Mesothelial cell of epicardium (in vitro differentiated cells): ENCODE data around the gene OR9A2. TPM values are rescaled to one million over a fixed set of nuclear protein-coding genes. Genes with fewer than 3 reads are reported as not detected.

Source experiments
- DNase-seq, 2 experiments: peaks; one replicate each; pipeline ENCODE4 v3.0.0; 2021; ENCODE audit warnings: low spot score in 2 of 2; ENCODE audit not compliant: unreplicated experiment in 2 of 2
- H3K27ac Mint-ChIP-seq: 2 replicates; pipeline ENCODE4 v1.8.0; 2021; ENCODE audit warnings: mixed read lengths
- H3K27me3 Mint-ChIP-seq: 2 replicates; pipeline ENCODE4 v1.8.0; 2021; ENCODE audit warnings: low read depth, mixed read lengths
- H3K36me3 Mint-ChIP-seq: 2 replicates; pipeline ENCODE4 v1.8.0; 2021; ENCODE audit warnings: mixed read lengths
- H3K4me1 Mint-ChIP-seq: 2 replicates; pipeline ENCODE4 v1.8.0; 2021; ENCODE audit warnings: mixed read lengths
- H3K4me3 Mint-ChIP-seq: 2 replicates; pipeline ENCODE4 v1.8.0; 2021; ENCODE audit warnings: mild to moderate bottlenecking, moderate library complexity, mixed read lengths
- H3K9me3 Mint-ChIP-seq: 2 replicates; pipeline ENCODE4 v1.8.0; 2021; ENCODE audit warnings: mixed read lengths
- CTCF ChIP-seq: fragments of 200-600 bp; sonication (generic); IDR thresholded peaks from one replicate; pipeline ENCODE4 v1.5.0; 2021; ENCODE audit warnings: antibody characterized with exemption; ENCODE audit not compliant: unreplicated experiment
- total RNA-seq: library from RNA; stranded (reverse); gene quantifications from 3 replicates; pipeline ENCODE4 v1.2.1, GENCODE V29; 2021

Gene OR9A2
- total RNA-seq, 1 donor from 2014 or later: 0.42 TPM

- H3K27ac Mint-ChIP-seq: peak overlapping the region; percentile 18
- TF ChIP-seq CTCF: no peak
- no peak for DNase-seq
- no peaks in the 10 kb centered on the region for H3K9me3 Mint-ChIP-seq
- no peaks in the 10 kb centered on the region for H3K36me3 Mint-ChIP-seq
- peaks cover 4% of the 10 kb centered on the region for H3K27me3 Mint-ChIP-seq
- H3K4me3 Mint-ChIP-seq: no peak overlapping the region
- H3K4me1 Mint-ChIP-seq: peaks cover 39% of the 10 kb centered on the region
These were observed 15.3 kb upstream of the OR9A2 start for GRCh38 chr7:143042159-143042789.

GRCh38 chr7:143041346-143041745, 14.4 kb upstream of the OR9A2 start:
- no peak for TF ChIP-seq CTCF
- H3K4me3 Mint-ChIP-seq: no peak overlapping the region
- H3K36me3 Mint-ChIP-seq: no peaks in the 10 kb centered on the region
- peaks cover 4% of the 10 kb centered on the region for H3K27me3 Mint-ChIP-seq
- DNase-seq: no peak
- H3K9me3 Mint-ChIP-seq: no peaks in the 10 kb centered on the region
- H3K4me1 Mint-ChIP-seq: peaks cover 35% of the 10 kb centered on the region
- no peak overlapping the region for H3K27ac Mint-ChIP-seq

GRCh38 chr7:143040209-143040715, 13.3 kb upstream of the OR9A2 start:
- Mint-ChIP-seq H3K4me3 (no peak overlapping the region), H3K9me3 (peaks cover 8% of the 10 kb centered on the region), H3K27me3 (peaks cover 4% of the 10 kb centered on the region), H3K27ac (peak overlapping the region; percentile 36), H3K36me3 (no peaks in the 10 kb centered on the region), H3K4me1 (peaks cover 25% of the 10 kb centered on the region)
- TF ChIP-seq CTCF: no peak
- DNase-seq: no peak

GRCh38 chr7:143038635-143039034, 11.7 kb upstream of the OR9A2 start:
- Mint-ChIP-seq H3K4me3 (no peak overlapping the region), H3K27ac (no peak overlapping the region), H3K27me3 (peaks cover 4% of the 10 kb centered on the region)

GRCh38 chr7:143027683-143028082, 751 bp upstream of the OR9A2 start:
- Mint-ChIP-seq H3K36me3 (no peaks in the 10 kb centered on the region), H3K9me3 (no peaks in the 10 kb centered on the region), H3K27me3 (peaks cover 1% of the 10 kb centered on the region), H3K4me1 (no peaks in the 10 kb centered on the region), H3K4me3 (no peak overlapping the region), H3K27ac (no peak overlapping the region)
- no peak for DNase-seq
- no peak for TF ChIP-seq CTCF

More at GRCh38 chr7:143038635-143039034, 11.7 kb upstream of the OR9A2 start:
- Mint-ChIP-seq H3K36me3 (no peaks in the 10 kb centered on the region), H3K9me3 (peaks cover 21% of the 10 kb centered on the region), H3K4me1 (peaks cover 21% of the 10 kb centered on the region)
- TF ChIP-seq CTCF: no peak
- DNase-seq: no peak
